Small intestine (tissue), 7 donors: ENCODE results near the gene STPG4. TPM values are rescaled to one million over a fixed set of nuclear protein-coding genes. Genes with fewer than 3 reads are reported as not detected.

Source experiments
- DNase-seq, 2 donors: peaks; one replicate each; pipeline versions ENCODE4 v3.0.0 to v3.0.0-alpha.2; 2013
- FAIRE-seq: peaks from 2 replicates; lab custom pipeline; 2012; peaks lifted over from hg19 to GRCh38; lab: Jason Lieb, UNC
- H3K27ac ChIP-seq, 3 donors: one replicate each; pipeline ENCODE4 v1.5.1; 2013; ENCODE audit warnings: low read length in 2 of 3, mild to moderate bottlenecking in 2 of 3, control low read depth in 1 of 3, inconsistent platforms in 1 of 3, low read depth in 1 of 3, moderate library complexity in 1 of 3
- H3K27me3 ChIP-seq, 3 donors: one replicate each; pipeline ENCODE4 v1.6.1; 2013; ENCODE audit warnings: low read length in 3 of 3, inconsistent platforms in 1 of 3; ENCODE audit not compliant: control insufficient read depth in 3 of 3, insufficient read depth in 3 of 3
- H3K36me3 ChIP-seq, 3 donors: one replicate each; pipeline ENCODE4 v1.6.1; 2013; ENCODE audit warnings: low read length in 3 of 3, inconsistent platforms in 1 of 3, low read depth in 1 of 3, mild to moderate bottlenecking in 1 of 3, moderate library complexity in 1 of 3; ENCODE audit not compliant: control insufficient read depth in 3 of 3, insufficient read depth in 2 of 3
- H3K4me1 ChIP-seq, 3 donors: one replicate each; pipeline ENCODE4 v1.6.1; 2013; ENCODE audit warnings: low read length in 2 of 3, inconsistent platforms in 1 of 3, low read depth in 1 of 3, mild to moderate bottlenecking in 1 of 3, moderate library complexity in 1 of 3; ENCODE audit not compliant: control insufficient read depth in 3 of 3, insufficient read depth in 2 of 3
- H3K4me3 ChIP-seq, 3 donors: one replicate each; pipeline ENCODE4 v1.5.1; 2013; ENCODE audit warnings: low read length in 3 of 3, control low read depth in 1 of 3, inconsistent platforms in 1 of 3, low read depth in 1 of 3, mild to moderate bottlenecking in 1 of 3, moderate library complexity in 1 of 3
- H3K9me3 ChIP-seq, 2 donors: one replicate each; pipeline ENCODE4 v1.6.1; 2013; ENCODE audit warnings: low read depth in 1 of 2, low read length in 1 of 2; ENCODE audit not compliant: control insufficient read depth in 2 of 2, insufficient read depth in 1 of 2
- WGBS, 3 donors: extraction: QIAGEN DNeasy Blood & Tissue Kit; methylation state at CpG; one replicate each; pipeline ENCODE4 v1.1.7; 2013; 5-methylcytosine and 5-hydroxymethylcytosine counted together
- polyA plus RNA-seq, 4 donors: library from polyadenylated mRNA; stranded (reverse) in 3 of 4; unstranded in 1 of 4; fragments of 200-250 nt in 3 of 4; fragments of 120-200 nt in 1 of 4; gene quantifications; one replicate each; pipeline versions ENCODE4 v1.2.1 to v1.2.3, GENCODE V29; 2013
- donor health status: healthy with polysubstance abuse.
- donor health status: control.
- donor health status: control.
- donor health status: Bipolar disorder and iron deficiency.
- donor health status: healthy.

STPG4 gene
- polyA plus RNA-seq, 4 donors: 0.06 to 0.12 TPM; not detected in 2

- 66 to 74% (median 73%) methylated on average over 10 of the region's 10 CpGs for WGBS, 3 donors
- Histone ChIP-seq H3K27me3 (no peaks in the 10 kb centered on the region), H3K36me3 (peaks cover 0 to 63% (median 17%) of the 10 kb centered on the region in 3 donors), H3K9me3 (no peaks in the 10 kb centered on the region), H3K4me1 (peaks cover 4 to 23% (median 13%) of the 10 kb centered on the region in 3 donors), H3K4me3 (no peak overlapping the region), H3K27ac (peak overlapping the region in 2 of 3 donors; percentile 24 to 30)
- no peak for FAIRE-seq
- no peak for DNase-seq
Measured at GRCh38 chr2:47061944-47062678, 93.0 kb downstream of the STPG4 start.

GRCh38 chr2:47060652-47061170 lies 94.4 kb downstream of the STPG4 start:
- no peaks in the 10 kb centered on the region for H3K27me3 ChIP-seq
- 97 to 99% (median 98%) methylated on average over 11 of the region's 11 CpGs for WGBS, 3 donors
- no peak overlapping the region for H3K27ac ChIP-seq
- no peak for FAIRE-seq
- peaks cover 0 to 61% (median 20%) of the 10 kb centered on the region in 3 donors for H3K36me3 ChIP-seq
- no peaks in the 10 kb centered on the region for H3K9me3 ChIP-seq
- H3K4me3 ChIP-seq: no peak overlapping the region
- DNase-seq: no peak
- H3K4me1 ChIP-seq: peaks cover 4 to 27% (median 13%) of the 10 kb centered on the region in 3 donors

- WGBS, 3 donors: 63 to 93% (median 87%) methylated on average over 11 of the region's 11 CpGs
- H3K27ac ChIP-seq: peak overlapping the region; percentile 33 to 80 (median 58)
- FAIRE-seq (no peak), DNase-seq (no peak)
- peaks cover 0 to 27% (median 9%) of the 10 kb centered on the region in 3 donors for H3K4me1 ChIP-seq
- peaks cover 0 to 66% (median 21%) of the 10 kb centered on the region in 3 donors for H3K36me3 ChIP-seq
- H3K27me3 ChIP-seq: no peaks in the 10 kb centered on the region
- no peak overlapping the region for H3K4me3 ChIP-seq
- no peaks in the 10 kb centered on the region for H3K9me3 ChIP-seq
Measured at GRCh38 chr2:47058003-47058931, 96.8 kb downstream of the STPG4 start.

GRCh38 chr2:47057687-47058002 lies 97.5 kb downstream of the STPG4 start:
- FAIRE-seq: no peak

GRCh38 chr2:47056868-47057686 lies 98.0 kb downstream of the STPG4 start:
- H3K4me1 ChIP-seq: peaks cover 0 to 24% (median 9%) of the 10 kb centered on the region in 3 donors
- WGBS, 3 donors: 59 to 82% (median 81%) methylated on average over 15 of the region's 15 CpGs
- no peak overlapping the region for H3K4me3 ChIP-seq
- H3K9me3 ChIP-seq: no peaks in the 10 kb centered on the region
- peaks cover 0 to 69% (median 29%) of the 10 kb centered on the region in 3 donors for H3K36me3 ChIP-seq
- DNase-seq (no peak), FAIRE-seq (no peak)
- peak overlapping the region in 2 of 3 donors; percentile 33 to 80 for H3K27ac ChIP-seq
- H3K27me3 ChIP-seq: no peaks in the 10 kb centered on the region

More at GRCh38 chr2:47057687-47058002, 97.5 kb downstream of the STPG4 start:
- H3K36me3 ChIP-seq: peaks cover 0 to 67% (median 24%) of the 10 kb centered on the region in 3 donors
- 31 to 58% (median 39%) methylated on average over 2 of the region's 2 CpGs for WGBS, 3 donors
- H3K4me1 ChIP-seq: peaks cover 0 to 24% (median 9%) of the 10 kb centered on the region in 3 donors
- peak overlapping the region in 2 of 3 donors; percentile 58 to 80 for H3K27ac ChIP-seq
- no peak for DNase-seq
- H3K4me3 ChIP-seq: no peak overlapping the region
- H3K27me3 ChIP-seq: no peaks in the 10 kb centered on the region
- no peaks in the 10 kb centered on the region for H3K9me3 ChIP-seq

GRCh38 chr2:47056374-47056773 lies 98.7 kb downstream of the STPG4 start:
- DNase-seq: no peak
- Histone ChIP-seq H3K4me1 (peaks cover 0 to 24% (median 9%) of the 10 kb centered on the region in 3 donors), H3K36me3 (peaks cover 0 to 71% (median 34%) of the 10 kb centered on the region in 3 donors), H3K9me3 (no peaks in the 10 kb centered on the region), H3K4me3 (no peak overlapping the region), H3K27me3 (no peaks in the 10 kb centered on the region), H3K27ac (peak overlapping the region in 2 of 3 donors; percentile 17 to 80)
- WGBS, 3 donors: 61 to 90% (median 89%) methylated on average over 5 of the region's 5 CpGs
- FAIRE-seq: no peak

- DNase-seq (no peak), FAIRE-seq (no peak)
- 96 to 100% (median 98%) methylated on average over 4 of the region's 4 CpGs for WGBS, 3 donors
- H3K9me3 ChIP-seq: no peaks in the 10 kb centered on the region
- no peaks in the 10 kb centered on the region for H3K27me3 ChIP-seq
- no peak overlapping the region for H3K27ac ChIP-seq
- peaks cover 3 to 64% (median 29%) of the 10 kb centered on the region in 3 donors for H3K36me3 ChIP-seq
- H3K4me1 ChIP-seq: peaks cover 0 to 24% (median 9%) of the 10 kb centered on the region in 3 donors
- no peak overlapping the region for H3K4me3 ChIP-seq
Measured at GRCh38 chr2:47054868-47055267, 100.2 kb downstream of the STPG4 start.
